HG03460 (cell line): ENCODE data around the gene ACAA1.
"Not testable (repeated sequence)": the region's sequence is repeated elsewhere in the genome, so short reads cannot be mapped to it uniquely, and the experiment has no call there.

Experiments
- ATAC-seq: cut with Tn5 transposase; IDR thresholded peaks from one replicate; pipeline ENCODE4 v1.9.1; 2021; ENCODE audit not compliant: unreplicated experiment

The ACAA1 gene

DNA sequence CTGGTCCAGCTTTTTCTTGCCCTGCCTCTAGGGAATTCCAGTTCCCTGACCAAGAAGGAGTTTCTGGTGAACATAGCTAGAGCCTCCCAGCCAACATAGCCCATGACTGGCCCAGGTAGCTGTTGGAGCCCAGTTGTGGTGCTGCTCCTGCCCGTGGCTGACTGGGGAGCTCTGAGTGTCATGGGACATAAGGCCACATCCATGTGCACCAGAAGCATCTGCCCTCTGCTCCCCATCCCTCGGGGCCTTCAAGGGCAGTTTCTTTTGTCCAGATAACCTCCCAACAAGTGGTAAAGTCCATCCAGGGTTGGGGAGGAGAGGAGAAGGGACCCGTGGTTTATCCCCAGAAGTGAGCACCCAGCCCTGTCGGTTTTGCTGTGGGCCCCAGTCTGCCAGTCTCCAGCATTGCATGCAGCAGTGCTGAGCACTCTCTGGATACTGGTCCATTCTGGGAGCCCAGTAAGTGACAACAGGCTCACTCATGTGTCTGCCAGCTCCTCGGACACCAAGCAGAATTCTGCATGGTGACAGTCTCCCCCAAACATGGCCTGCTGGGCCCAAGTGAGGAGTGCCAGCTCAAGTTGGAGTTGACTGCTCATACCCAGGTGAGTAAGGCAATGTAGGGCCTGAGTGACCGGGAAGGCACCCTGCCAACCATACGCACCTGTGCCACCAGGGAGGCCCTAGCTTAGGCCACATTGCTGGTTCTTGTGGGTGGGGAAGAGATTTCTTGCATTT lies 28.8 kb downstream of the ACAA1 start:
- ATAC-seq, result no peak

DNA sequence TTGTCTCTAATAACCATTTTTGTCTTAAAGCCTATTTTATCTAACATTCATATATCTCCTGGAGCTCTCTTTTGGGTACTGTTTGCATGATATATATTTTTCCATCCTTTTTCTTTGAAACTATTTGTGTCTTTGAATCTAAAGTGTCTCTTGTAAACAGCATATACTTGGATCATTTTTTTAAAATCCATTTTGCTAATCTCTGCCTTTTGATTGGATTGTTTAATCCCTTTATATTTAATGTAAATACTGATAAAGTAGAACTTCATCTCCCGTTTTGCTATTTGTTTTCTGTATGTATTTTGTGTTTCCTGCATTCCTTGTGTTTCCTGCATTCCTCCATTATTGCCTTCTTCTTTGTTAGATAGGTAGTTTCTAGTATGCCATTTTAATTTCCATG lies 31.4 kb downstream of the ACAA1 start:
- ATAC-seq, result no peak

DNA sequence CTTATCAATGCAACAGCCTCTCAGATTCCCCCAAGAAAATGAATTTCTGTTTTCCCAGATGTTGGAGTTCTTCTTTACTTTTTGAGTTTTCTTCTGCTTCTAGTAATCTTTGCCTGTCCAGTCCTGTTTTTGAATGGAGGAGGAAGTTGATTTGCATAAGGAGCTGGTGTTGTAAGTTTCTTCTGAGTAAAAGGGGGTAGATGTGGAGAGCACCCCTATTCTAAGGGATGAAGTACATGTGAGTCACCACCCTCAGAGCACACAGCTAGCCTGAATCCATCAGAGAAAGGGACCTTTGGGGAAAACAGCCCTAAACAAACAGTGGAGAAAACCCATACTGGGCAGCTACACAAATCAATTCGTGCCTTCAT lies 34.5 kb downstream of the ACAA1 start:
- no peak for ATAC-seq

DNA sequence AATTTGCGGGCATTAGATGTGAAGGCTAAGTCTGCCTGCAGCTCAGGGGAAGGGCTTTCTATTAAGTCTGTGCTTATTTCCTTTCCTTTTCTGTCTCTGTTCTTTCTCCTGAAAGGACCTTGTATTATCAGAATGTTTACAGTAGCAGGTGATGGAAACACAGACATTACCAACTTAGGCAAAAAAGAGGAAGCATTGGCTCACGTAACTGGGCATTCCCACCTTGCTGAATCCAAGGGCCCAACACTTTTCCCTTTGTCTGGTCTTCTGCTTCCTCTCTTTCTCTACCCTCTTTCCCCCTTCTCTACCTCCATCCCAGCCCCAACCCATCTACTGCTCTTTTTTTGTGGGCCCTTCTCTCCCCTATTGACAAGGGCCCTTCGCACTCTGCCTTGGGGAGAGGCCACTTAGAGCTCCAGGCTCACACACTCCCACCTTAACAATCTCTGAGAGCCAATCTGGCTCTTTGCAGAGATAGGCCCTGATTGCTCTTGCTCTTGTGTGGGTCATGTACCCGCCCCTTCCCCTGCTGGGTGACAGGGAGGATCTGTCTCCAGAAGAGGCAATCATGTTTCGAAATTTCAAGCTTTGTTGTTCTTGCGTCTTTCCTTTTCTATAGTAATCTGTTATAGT lies 35.0 kb downstream of the ACAA1 start:
- no peak for ATAC-seq

DNA sequence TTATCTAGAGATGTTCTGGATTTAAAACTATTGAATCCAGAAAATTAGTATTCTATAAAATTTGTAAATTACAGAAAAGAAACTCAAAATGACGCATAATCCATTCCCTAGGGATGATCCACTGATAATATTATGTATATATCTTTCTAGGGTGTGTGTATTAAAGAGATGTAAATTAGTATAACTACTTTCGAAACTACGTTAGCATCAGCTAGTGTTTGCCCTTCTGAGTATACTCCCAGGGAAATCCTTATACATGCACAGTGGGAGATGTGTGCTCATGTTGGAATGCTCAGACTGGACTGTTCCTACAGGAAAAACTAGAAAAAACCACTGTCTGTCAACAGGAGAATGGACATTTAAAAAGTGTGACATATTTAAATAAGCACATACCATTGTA lies 36.4 kb downstream of the ACAA1 start:
- ATAC-seq, result no peak

DNA sequence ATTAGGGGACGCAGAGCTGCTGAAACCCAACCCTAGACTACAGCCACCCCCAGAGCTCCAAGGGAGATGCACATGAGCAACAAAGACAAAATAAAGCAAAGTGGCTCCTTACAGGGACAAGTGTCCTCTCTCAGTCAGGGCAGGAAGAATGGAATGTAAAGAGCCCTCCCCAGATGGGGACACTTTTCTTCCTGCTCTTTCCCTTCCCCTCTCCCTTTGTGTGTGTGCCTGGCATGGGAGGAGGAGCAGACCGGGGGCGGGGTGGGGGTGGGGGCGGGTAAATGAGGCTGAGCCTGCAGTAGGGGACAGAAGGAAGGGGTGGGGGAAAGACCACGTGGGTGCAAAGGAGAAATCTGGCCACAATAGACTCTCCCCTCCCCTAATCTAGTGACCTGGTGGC lies 37.4 kb downstream of the ACAA1 start:
- no peak for ATAC-seq

DNA sequence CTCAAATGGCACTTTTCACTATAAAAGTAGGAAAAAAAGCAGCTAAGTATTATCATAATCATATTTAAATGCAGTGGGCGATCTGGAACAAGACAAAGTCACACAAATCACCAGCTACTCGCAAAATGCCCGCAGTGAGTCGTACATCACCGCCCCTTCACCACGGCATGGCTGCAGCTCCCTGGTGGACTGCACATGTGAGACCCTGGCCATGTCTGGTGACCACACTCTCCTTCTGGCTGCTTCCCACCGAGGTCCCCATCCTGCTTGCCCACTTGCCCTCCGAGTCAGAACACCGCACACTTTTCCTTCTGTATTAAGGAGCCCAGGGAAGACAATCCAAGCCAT lies 38.6 kb downstream of the ACAA1 start:
- no peak for ATAC-seq

DNA sequence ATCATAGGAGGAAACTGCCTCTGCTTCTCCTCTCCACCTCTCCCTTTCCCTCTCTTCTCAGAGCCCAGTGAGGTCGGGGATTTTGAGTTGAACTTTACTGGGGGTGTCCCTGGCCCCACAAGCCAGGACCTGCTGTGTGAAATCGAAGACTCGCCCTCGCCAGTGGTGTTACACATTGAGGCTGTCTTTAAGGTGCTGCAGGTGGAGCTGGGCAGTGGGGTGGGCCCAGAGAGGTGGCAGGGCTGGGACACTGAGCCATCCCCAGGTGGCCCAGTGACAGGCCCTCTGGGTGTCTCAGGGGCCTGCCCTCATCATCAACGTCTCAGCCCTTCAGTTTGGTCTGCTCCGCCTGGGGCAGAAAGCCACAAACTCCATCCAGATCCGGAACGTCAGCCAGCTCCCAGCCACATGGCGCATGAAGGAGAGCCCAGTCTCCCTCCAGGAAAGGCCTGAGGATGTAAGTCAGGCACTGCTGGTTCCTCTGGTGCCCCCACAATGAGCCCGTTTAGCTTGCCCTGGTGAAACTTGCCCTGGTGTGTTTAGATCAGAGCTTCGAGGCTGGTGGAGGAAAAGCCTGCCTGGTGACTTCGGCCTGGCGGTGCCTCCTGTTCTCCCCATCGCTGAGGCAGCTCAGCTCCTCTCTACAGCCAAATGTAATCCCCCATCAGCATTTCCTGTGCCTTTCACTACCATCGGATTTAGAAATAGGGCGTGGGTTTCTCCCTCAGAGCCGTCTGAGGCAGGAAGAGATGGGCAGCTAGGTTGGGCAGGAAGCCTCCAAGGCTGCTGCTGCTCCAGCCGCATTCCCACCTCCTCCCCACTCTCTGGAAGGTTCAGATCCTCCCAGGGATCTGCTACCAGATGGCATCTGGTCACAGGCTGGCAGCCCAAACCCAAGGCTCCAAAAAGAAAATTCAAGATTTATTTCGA lies 39.2 kb downstream of the ACAA1 start:
- no peak for ATAC-seq

DNA sequence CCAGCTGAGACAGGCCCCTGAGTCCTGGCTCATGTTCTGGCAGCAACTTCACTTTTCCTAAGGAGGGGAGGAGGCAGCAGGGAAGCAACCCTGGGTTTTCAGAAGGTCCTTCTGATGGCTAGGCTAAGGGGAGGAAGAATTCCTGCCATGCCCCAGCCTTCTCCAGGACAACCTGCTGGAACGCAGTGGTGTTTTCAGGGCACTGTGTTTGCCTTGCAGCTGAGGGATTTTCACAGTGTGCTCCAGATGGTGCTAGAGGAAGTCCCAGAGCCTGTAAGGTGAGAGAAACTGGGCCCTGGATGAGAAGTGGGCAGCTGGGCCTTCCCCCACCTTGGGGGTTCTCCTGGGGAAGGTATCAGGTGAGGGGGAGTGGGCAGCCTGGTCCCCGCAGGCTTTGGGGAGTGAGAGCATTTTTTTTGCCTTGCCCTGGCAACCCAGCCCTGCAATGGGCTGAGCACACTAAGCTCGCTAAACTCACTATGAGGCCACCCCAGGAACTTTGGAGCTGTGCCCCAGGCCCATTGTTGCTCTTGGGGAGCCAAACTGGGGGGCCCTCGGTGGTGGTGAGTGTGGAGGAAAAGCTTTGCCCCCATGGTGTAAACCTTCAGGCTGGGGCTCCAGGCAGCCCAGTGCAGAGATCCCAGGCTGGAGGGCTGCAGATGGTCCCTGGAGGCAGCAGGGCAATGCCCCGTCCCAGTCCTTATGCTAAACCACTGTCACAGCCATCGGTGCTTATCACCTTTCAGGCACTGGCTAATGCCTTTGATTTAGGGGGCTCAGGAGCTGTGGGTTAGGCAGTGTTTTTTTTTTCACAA lies 41.1 kb downstream of the ACAA1 start:
- ATAC-seq, result no peak

DNA sequence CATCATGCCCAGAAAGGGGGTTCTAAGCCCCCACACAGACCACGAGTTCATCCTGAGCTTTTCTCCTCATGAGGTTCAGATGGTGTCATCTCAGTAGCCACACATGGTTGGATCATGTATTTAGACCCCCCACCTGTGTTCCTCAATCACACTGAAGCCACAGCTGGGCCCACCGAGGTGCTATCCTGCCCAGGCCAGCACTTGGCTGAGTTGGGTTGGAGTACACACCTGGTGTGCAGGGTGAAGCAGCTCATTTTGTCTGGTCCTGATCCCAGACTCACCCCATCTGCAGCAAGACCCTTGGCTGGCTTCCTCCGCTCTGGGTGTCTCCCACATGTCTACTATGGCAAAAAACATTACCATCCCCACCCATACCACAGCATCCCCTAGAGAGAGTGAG lies 41.9 kb downstream of the ACAA1 start:
- no peak for ATAC-seq

DNA sequence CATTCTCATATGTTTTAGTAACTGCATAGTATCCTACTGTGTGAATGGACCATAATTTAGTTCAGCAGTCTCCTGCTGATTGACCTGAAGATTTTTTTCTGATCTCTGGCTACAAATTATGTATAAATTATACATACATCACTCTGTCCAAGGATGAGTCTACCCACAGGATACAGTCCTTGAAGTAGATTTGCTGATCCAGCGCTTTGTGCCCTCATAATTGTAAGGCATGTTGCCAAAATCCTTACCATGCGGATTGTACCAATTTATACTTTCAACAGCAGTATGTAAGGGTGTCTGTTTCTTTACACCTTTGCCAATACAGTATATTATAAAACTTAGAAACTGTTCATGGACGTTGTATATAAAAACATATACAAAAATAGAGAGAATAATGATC lies 46.5 kb downstream of the ACAA1 start:
- no peak for ATAC-seq

DNA sequence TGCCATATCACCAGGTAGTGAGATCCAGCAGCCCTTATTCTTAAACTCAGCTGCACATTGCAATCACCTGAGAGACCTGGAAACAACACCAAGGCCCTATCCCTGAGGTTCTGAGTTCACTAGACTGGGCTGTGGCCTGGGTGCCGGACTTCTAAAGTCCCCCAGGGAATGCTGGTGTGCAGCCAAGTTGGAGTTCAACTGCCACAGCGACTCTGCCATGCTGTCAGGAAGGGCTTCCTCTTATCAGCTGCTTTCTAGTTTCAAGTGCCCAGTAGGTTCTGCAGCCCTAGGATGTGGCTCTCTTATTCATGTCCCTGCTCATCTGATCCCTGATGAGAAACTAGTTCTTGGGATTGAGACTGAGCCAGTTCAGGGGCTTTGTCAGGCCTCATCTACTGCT lies 47.8 kb downstream of the ACAA1 start:
- no peak for ATAC-seq

DNA sequence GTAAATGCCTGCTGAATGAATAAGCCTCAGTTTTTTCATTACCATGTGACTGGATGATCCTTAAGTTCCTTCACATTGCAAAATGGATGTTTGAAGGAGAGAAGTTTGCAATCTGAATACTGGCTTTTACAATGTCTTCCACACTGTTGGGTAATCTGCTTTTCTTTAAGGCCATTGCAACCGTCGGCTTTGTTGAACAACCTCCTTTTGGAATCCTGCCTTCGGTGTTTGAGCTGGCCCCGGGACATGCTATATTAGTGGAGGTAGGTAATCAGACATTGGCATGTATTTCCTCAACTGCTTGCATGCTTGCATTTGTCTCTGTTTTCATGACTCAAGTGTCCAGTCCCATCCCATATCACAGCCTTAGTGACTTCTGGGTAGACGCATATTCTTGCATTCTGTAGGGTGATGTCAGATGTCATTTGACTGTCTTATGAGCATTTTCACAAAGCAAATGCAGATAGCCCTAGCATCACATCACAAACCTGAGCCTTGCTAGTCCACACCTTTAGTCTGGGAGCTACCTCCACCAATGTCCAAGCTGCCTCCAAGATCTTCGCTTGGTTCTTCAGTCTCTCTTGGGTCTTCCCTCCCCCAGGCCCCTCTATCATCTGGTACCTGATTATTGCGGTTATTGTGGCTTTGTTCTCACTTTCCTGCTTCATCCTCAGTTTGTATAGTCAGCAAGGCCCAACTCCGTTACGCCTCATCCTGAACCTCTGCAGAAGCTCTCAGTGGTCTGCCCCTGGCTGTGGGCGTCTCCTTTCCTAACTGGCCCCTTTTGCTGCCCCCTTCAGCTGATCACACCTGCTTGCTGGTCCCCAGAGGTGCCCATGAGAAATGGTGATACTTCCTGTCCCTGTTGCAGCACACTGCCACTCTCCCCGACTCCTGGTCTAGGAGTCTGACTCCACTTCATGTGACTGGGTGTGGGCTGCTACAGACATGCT lies 48.5 kb downstream of the ACAA1 start:
- no peak for ATAC-seq

DNA sequence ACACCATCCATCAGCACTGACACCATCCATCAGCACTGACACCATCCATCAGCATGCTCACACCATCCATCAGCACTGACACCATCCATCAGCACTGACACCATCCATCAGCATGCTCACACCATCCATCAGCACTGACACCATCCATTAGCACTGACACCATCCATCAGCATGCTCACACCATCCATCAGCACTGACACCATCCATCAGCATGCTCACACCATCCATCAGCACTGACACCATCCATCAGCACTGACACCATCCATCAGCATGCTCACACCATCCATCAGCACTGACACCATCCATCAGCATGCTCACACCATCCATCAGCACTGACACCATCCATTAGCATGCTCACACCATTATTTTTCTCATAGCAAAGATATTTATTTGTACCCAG lies 49.6 kb downstream of the ACAA1 start:
- not testable (repeated sequence) for ATAC-seq

DNA sequence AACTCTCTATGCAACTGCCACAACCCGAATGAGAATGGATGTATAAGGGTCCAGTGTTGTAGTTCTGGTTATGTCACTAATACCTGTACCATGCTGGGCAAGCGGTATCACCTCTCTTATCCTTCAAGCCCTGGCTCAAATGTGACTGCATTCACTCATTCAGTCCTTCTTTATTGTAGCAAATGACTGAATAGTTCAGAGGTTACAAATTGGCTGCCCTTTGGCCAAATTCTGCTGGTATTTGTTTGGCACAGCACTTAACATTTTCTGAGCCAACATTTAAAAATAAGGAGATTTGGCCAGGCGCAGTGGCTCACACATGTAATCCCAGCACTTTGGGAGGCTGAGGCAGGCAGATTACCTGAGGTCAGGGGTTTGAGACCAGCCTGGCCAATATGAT lies 50.4 kb downstream of the ACAA1 start:
- no peak for ATAC-seq

DNA sequence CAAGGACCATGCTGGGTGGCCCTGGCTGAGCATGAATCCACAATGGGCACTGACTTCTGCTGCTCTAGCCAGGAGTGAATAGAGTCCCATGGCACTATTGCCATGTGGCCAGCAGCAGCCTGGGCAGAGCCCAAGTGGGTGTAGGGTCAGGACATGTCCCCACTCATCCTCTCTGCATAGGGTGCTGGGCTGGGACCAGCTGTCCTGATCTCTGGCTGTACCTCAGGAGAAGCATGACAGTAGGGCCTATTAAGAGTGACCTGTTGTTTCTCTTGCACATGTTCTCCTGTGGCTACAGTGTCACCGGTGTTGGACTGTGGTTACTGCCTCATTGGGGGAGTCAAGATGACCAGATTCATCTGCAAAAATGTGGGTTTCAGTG lies 51.0 kb downstream of the ACAA1 start:
- ATAC-seq, result no peak

DNA sequence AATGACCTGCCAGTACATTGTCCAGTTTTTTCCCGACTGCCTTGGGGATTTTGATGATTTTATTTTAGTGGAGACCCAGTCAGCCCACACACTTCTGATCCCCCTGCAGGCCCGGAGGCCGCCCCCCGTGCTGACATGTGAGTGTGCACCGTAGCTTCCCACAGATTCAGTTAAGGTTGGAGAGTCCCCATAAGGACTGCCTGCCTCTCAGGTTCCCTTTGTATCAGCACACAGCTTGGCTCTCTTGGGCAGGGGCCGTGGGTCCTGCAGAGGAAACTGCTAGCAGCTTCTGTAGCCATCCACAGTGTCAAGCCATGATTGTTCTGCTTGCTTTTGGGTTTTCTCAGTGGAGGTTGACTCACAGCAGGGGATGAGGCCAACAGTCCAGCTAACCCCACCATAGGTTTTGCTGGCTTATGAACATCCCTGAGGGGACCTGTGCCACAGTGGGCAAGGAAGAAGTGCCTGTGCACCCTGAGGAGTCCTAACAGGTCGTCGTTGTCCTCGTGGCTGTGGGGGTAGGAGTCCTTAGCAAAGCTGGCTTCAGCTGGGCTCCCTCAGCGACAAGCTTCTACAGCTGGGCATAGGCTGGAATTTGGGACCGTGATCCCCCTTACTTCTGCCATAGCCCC lies 51.5 kb downstream of the ACAA1 start:
- ATAC-seq, result no peak

DNA sequence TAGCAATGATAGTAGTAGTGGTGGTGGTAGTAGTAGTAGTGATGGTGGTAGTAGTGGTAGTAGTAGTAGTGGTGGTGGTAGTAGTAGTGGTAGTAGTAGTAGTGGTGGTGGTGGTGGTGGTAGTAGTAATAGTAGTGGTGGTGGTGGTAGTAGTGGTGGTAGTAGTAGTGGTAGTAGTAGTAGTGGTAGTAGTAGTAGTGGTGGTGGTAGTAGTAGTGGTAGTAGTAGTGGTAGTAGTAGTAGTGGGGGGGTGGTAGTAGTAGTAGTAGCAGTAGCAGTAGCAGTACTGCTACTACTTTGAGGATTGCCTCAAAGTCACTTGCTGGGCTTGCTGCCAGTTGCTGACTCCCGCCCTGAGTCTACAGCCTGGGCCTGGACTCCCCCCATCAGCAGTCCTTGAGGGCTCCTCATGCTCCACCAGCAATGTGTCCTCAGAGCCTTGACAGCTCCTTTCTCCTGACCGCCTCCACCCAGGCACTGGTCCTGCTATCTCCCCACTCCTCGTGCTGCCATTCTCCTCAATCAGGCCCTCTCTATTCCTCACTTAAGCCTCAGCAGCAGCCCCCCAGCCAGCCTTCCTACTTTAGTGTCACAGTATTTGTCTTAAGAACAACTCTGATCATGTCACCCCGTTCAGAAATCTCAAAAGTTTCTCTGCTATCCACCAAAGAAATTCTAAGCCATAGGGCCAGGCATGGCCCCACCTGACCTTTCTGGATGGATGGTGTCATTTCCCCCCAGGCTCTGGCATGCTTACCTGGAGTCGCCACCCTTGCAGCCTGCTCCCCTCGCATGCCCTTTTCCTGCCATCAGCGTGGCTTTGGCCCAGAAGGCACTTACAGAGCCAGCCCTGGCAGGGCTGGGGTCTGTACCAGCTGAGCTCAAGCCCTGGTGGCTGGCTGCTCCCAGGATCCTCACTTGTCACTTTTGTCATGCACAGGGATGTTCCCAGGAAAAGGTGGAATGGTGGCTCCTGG lies 52.3 kb downstream of the ACAA1 start:
- no peak for ATAC-seq
